DOHH2 (cell line): ENCODE measurements around the gene GPR62.

Experiments used
- H3F3A ChIP-seq: fragments of 200-600 bp; sonication (generic), shearing (Covaris generic); 2 replicates; pipeline ENCODE4 v1.6.0; 2016; ENCODE audit warnings: antibody characterized with exemption, mild to moderate bottlenecking; ENCODE audit not compliant: control insufficient read depth, insufficient read depth
- H3K27ac ChIP-seq: fragments of 200-600 bp; sonication (generic); 2 replicates; pipeline ENCODE4 v1.5.1; 2014; ENCODE audit warnings: low read depth, mild to moderate bottlenecking, low read length, moderate library complexity
- H3K27me3 ChIP-seq: fragments of 200-600 bp; sonication (generic); 2 replicates; pipeline ENCODE4 v1.6.1; 2014; ENCODE audit warnings: mild to moderate bottlenecking, low read length, mixed read lengths; ENCODE audit not compliant: control insufficient read depth
- H3K36me3 ChIP-seq: fragments of 200-600 bp; sonication (generic); 2 replicates; pipeline ENCODE4 v1.6.1; 2014; ENCODE audit warnings: mild to moderate bottlenecking, low read length, moderate library complexity, mixed read lengths; ENCODE audit not compliant: control insufficient read depth
- H3K4me1 ChIP-seq: fragments of 200-600 bp; sonication (generic); 2 replicates; pipeline ENCODE4 v1.6.1; 2014; ENCODE audit warnings: mild to moderate bottlenecking, low read length, mixed read lengths; ENCODE audit not compliant: control insufficient read depth
- H3K4me2 ChIP-seq: fragments of 200-600 bp; sonication (generic); 2 replicates; pipeline ENCODE4 v1.6.0; 2014; ENCODE audit warnings: mild to moderate bottlenecking, low read length, moderate library complexity
- H3K4me3 ChIP-seq: fragments of 200-600 bp; sonication (generic); 2 replicates; pipeline ENCODE4 v1.5.1; 2014; ENCODE audit warnings: mild to moderate bottlenecking, low read length, mixed read lengths
- H3K79me2 ChIP-seq: fragments of 200-600 bp; sonication (generic); 2 replicates; pipeline ENCODE4 v1.6.1; 2014; ENCODE audit warnings: mild to moderate bottlenecking, low read length, mixed read lengths; ENCODE audit not compliant: control insufficient read depth
- H3K9me2 ChIP-seq: fragments of 200-600 bp; sonication (generic); replicated peaks from 2 replicates; pipeline ENCODE4 v1.6.1; 2014; ENCODE audit warnings: mild to moderate bottlenecking, low read length, mixed read lengths; ENCODE audit not compliant: control insufficient read depth
- H3K9me3 ChIP-seq: fragments of 200-600 bp; sonication (generic); 2 replicates; pipeline ENCODE4 v1.6.1; 2014; ENCODE audit warnings: antibody characterized with exemption, low read length, mixed read lengths; ENCODE audit not compliant: control insufficient read depth, insufficient read depth
- H4K20me1 ChIP-seq: fragments of 200-600 bp; sonication (generic); 2 replicates; pipeline ENCODE4 v1.6.0; 2014; ENCODE audit warnings: low read depth, mild to moderate bottlenecking, antibody characterized with exemption, low read length, moderate library complexity; ENCODE audit not compliant: control insufficient read depth, insufficient read depth
- EZH2phosphoT487 ChIP-seq: fragments of 200-600 bp; sonication (generic); IDR thresholded peaks from 2 replicates; pipeline ENCODE4 v1.6.1; 2017; ENCODE audit warnings: borderline replicate concordance, mild to moderate bottlenecking, antibody characterized with exemption, low read length, moderate library complexity, mixed read lengths
- TF ChIP-seq, protein P1 (sequence below): fragments of 200-600 bp; sonication (generic); IDR thresholded peaks from one replicate; pipeline ENCODE4 v1.5.1; 2014; ENCODE audit warnings: antibody characterized with exemption, mild to moderate bottlenecking, low read depth, low read length; ENCODE audit not compliant: poor library complexity, severe bottlenecking

Gene GPR62

GRCh38 chr3:51937611-51938450 is 17.4 kb upstream of the GPR62 start:
- Histone ChIP-seq H3K9me2 (no peaks in the 10 kb centered on the region), H3K27ac (no peak overlapping the region), H3K79me2 (peaks cover 41% of the 10 kb centered on the region), H4K20me1 (no peaks in the 10 kb centered on the region; the same call in 1 of the 2 replicates), H3K36me3 (peaks cover 68% of the 10 kb centered on the region), H3K4me2 (no peak overlapping the region), H3K27me3 (no peaks in the 10 kb centered on the region), H3F3A (no peaks in the 10 kb centered on the region), H3K9me3 (no peaks in the 10 kb centered on the region), H3K4me1 (peaks cover 26% of the 10 kb centered on the region), H3K4me3 (no peak overlapping the region)
- TF ChIP-seq, protein P1, sequence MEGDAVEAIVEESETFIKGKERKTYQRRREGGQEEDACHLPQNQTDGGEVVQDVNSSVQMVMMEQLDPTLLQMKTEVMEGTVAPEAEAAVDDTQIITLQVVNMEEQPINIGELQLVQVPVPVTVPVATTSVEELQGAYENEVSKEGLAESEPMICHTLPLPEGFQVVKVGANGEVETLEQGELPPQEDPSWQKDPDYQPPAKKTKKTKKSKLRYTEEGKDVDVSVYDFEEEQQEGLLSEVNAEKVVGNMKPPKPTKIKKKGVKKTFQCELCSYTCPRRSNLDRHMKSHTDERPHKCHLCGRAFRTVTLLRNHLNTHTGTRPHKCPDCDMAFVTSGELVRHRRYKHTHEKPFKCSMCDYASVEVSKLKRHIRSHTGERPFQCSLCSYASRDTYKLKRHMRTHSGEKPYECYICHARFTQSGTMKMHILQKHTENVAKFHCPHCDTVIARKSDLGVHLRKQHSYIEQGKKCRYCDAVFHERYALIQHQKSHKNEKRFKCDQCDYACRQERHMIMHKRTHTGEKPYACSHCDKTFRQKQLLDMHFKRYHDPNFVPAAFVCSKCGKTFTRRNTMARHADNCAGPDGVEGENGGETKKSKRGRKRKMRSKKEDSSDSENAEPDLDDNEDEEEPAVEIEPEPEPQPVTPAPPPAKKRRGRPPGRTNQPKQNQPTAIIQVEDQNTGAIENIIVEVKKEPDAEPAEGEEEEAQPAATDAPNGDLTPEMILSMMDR, result no peak
- no peak for TF ChIP-seq EZH2phosphoT487

DNA sequence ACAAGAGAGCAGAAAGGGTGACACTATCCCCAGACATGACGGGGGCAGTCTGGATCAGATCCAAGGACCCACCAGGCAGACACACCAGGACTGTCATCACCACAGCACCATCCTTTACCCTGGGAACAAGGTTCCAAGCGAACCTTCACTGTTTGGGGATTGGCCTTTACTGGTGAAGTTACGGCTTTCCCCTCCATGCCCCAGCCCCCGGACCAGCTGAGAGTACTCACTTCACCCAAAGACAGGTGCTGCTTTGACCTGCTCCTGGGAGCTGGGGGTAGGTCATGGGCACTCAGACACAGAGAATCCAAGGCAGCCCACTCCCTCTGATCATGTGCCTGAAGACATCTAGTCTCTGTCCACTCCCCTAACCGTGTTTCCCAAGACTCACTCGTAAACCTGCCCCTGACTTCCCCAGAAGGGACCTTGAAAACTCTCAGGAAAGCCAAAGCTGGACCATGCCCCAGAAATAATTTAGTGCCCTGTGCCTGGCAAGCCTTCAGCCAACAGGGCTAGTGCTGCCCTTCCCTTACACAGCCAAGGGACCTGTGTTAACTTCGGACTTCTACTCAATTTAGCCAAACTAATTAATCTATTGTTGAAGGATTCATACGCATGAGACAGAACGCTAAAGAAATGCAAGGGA is 16.3 kb upstream of the GPR62 start:
- Histone ChIP-seq H3K79me2 (peaks cover 41% of the 10 kb centered on the region), H3K4me3 (no peak overlapping the region), H3K27me3 (no peaks in the 10 kb centered on the region), H4K20me1 (no peaks in the 10 kb centered on the region; the same call in 1 of the 2 replicates), H3K27ac (no peak overlapping the region), H3K4me2 (peak overlapping the region; percentile 78), H3K9me3 (no peaks in the 10 kb centered on the region), H3K9me2 (no peaks in the 10 kb centered on the region), H3F3A (no peaks in the 10 kb centered on the region), H3K4me1 (peaks cover 29% of the 10 kb centered on the region), H3K36me3 (peaks cover 61% of the 10 kb centered on the region)
- TF ChIP-seq EZH2phosphoT487, result no peak
- TF ChIP-seq, protein P1, result no peak

DNA sequence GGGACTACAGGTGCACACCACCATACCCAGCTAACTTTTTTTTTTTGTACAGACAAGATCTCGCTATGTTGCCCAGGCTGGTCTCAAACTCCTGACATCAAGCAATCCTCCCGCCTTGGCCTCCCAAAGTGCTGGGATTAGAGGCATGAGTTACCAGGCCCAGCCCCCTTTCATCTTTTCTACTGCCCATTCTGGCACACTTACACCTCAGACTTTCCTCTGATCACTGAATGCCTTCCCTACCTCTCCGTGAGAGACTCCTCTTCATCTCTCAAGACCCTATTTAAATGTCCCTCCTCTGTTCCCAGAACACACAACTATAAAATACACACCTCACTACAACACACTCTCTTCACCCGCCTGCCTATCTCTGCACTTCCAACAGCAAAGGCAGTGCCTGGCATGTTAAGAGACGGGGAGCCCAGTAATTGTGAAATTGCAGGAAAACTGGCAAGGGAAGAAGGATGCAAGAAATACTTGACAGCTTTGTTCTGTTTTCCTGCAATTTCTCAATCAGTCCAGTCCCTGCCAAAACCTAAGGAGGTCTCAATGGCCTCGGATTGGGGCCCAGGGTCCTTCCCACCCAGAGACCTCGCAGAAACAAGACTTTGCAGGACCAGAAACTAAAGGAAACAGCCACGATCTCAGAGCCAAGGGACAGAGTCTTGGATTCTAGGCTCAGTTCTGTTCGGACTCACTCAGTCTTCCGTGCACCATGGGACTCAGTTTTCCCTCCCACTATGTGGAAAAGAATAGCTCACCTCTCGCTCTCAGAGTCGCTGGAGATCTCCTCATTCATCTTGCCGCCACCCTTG is 14.3 kb upstream of the GPR62 start:
- Histone ChIP-seq H3K9me3 (no peaks in the 10 kb centered on the region), H3K9me2 (no peaks in the 10 kb centered on the region), H3K27ac (no peak overlapping the region), H3K79me2 (peaks cover 41% of the 10 kb centered on the region), H3K4me2 (peak overlapping the region; percentile 78), H4K20me1 (no peaks in the 10 kb centered on the region; the same call in 1 of the 2 replicates), H3K4me3 (peak overlapping the region; percentile 94), H3K36me3 (peaks cover 43% of the 10 kb centered on the region), H3K27me3 (no peaks in the 10 kb centered on the region), H3F3A (no peaks in the 10 kb centered on the region), H3K4me1 (peaks cover 29% of the 10 kb centered on the region)
- TF ChIP-seq, protein P1, result no peak
- TF ChIP-seq EZH2phosphoT487, result no peak
